A673 (cell line): ENCODE results near the gene B4GALNT1.
"Not testable (repeated sequence)": the region's sequence is repeated elsewhere in the genome, so short reads cannot be mapped to it uniquely, and the experiment has no call there.

Source experiments
- CTCF ChIP-seq: fragments of 300-800, 200-600 bp; sonication (generic); conservative IDR thresholded peaks from 2 replicates; pipeline ENCODE4 v1.5.1; 2017; ENCODE audit warnings: low read depth, mild to moderate bottlenecking, antibody characterized with exemption, low read length, moderate library complexity, mixed read lengths
- EZH2 ChIP-seq: fragments of 200-600 bp; sonication (generic); IDR thresholded peaks from 2 replicates; pipeline ENCODE4 v1.6.1; 2017; ENCODE audit warnings: borderline replicate concordance, low read depth, mild to moderate bottlenecking, mixed read lengths, antibody characterized with exemption, low read length; ENCODE audit not compliant: poor library complexity, severe bottlenecking

DNA sequence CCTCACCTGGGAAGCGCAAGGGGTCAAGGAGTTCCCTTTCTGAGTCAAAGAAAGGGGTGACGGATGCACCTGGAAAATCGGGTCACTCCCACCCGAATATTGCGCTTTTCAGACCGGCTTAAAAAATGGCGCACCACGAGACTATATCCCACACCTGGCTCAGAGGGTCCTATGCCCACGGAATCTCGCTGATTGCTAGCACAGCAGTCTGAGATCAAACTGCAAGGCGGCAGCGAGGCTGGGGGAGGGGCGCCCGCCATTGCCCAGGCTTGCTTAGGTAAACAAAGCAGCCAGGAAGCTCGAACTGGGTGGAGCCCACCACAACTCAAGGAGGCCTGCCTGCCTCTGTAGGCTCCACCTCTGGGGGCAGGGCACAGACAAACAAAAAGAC, 13.7 kb upstream of the B4GALNT1 start:
- not testable (repeated sequence) for TF ChIP-seq CTCF, EZH2
